Activated CD8-positive, alpha-beta memory T cell treated with anti-CD3 and anti-CD28 coated beads, Interleukin-2, amount 50 U/mL, for 4 hours (primary cell): ENCODE results near the gene CMTM3.
"Not testable (repeated sequence)": the region's sequence is repeated elsewhere in the genome, so short reads cannot be mapped to it uniquely, and the experiment has no call there.

Source experiments
- DNase-seq: peaks from one replicate; pipeline ENCODE4 v3.0.0-alpha.2; 2020

CMTM3 gene

GRCh38 chr16:66585481-66586239 is 18.8 kb upstream of the CMTM3 start:
- no peak for DNase-seq

- DNase-seq: no peak
Observed at GRCh38 chr16:66587881-66588600, 16.5 kb upstream of the CMTM3 start.

- DNase-seq: peak; percentile 61
Observed at GRCh38 chr16:66588981-66589713, 15.4 kb upstream of the CMTM3 start.

- DNase-seq: no peak
Observed at GRCh38 chr16:66590322-66590721, 14.2 kb upstream of the CMTM3 start.

- no peak for DNase-seq
Observed at GRCh38 chr16:66591018-66591417, 13.5 kb upstream of the CMTM3 start.

- no peak for DNase-seq
Observed at GRCh38 chr16:66592241-66592640, 12.3 kb upstream of the CMTM3 start.

GRCh38 chr16:66592814-66593213 is 11.7 kb upstream of the CMTM3 start:
- DNase-seq: no peak

- no peak for DNase-seq
Observed at GRCh38 chr16:66594739-66595138, 9.8 kb upstream of the CMTM3 start.

- not testable (repeated sequence) for DNase-seq
Observed at GRCh38 chr16:66596559-66596958, 7.9 kb upstream of the CMTM3 start.

- DNase-seq: no peak
Observed at GRCh38 chr16:66596986-66597848, 7.3 kb upstream of the CMTM3 start.

GRCh38 chr16:66598111-66598510 is 6.4 kb upstream of the CMTM3 start:
- DNase-seq: no peak

- DNase-seq: no peak
Observed at GRCh38 chr16:66599726-66600125, 4.8 kb upstream of the CMTM3 start.

- no peak for DNase-seq
Observed at GRCh38 chr16:66600477-66600876, 4.0 kb upstream of the CMTM3 start.

GRCh38 chr16:66601471-66601870 is 3.0 kb upstream of the CMTM3 start:
- DNase-seq: no peak

GRCh38 chr16:66603537-66604375 is 748 bp upstream of the CMTM3 start:
- DNase-seq: peak; percentile 57

GRCh38 chr16:66605177-66605978 is 874 bp downstream of the CMTM3 start:
- peak; percentile 48 for DNase-seq

- no peak for DNase-seq
Observed at GRCh38 chr16:66605979-66606751, 1.7 kb downstream of the CMTM3 start.

- DNase-seq: peak; percentile 85
Observed at GRCh38 chr16:66608241-66609138, 4.0 kb downstream of the CMTM3 start.

- no peak for DNase-seq
Observed at GRCh38 chr16:66609139-66609510, 4.6 kb downstream of the CMTM3 start.
